ENCODE data around the gene C3orf70.

C3orf70 gene

GRCh38 chr3:185187391-185187790 is 34.5 kb upstream of the C3orf70 start:
- no peak for TF ChIP-seq CTCF (IDR thresholded peaks at IDR 0.05)
- TF ChIP-seq ZFX (IDR thresholded peaks at IDR 0.05; ENCODE audit: borderline replicate concordance) = no peak
- H3K27ac ChIP-seq = no peak overlapping the region

GRCh38 chr3:185176750-185177359 is 24.0 kb upstream of the C3orf70 start:
- TF ChIP-seq ZFX (IDR thresholded peaks at IDR 0.05; ENCODE audit: borderline replicate concordance) (no peak), CTCF (IDR thresholded peaks at IDR 0.05) (peak; percentile 85)
- no peak overlapping the region for H3K27ac ChIP-seq

- no peak overlapping the region for H3K27ac ChIP-seq
- TF ChIP-seq CTCF (IDR thresholded peaks at IDR 0.05) (no peak), ZFX (IDR thresholded peaks at IDR 0.05; ENCODE audit: borderline replicate concordance) (no peak)
Observed at GRCh38 chr3:185175370-185175987, 22.6 kb upstream of the C3orf70 start.

GRCh38 chr3:185172086-185173049 is 19.5 kb upstream of the C3orf70 start:
- TF ChIP-seq ZFX (IDR thresholded peaks at IDR 0.05; ENCODE audit: borderline replicate concordance) (no peak), CTCF (IDR thresholded peaks at IDR 0.05) (no peak)

GRCh38 chr3:185164428-185165217 is 11.8 kb upstream of the C3orf70 start:
- H3K27ac ChIP-seq = no peak overlapping the region
- TF ChIP-seq CTCF (IDR thresholded peaks at IDR 0.05) = no peak
- TF ChIP-seq ZFX (IDR thresholded peaks at IDR 0.05; ENCODE audit: borderline replicate concordance) = no peak

More at GRCh38 chr3:185172086-185173049, 19.5 kb upstream of the C3orf70 start:
- no peak overlapping the region for H3K27ac ChIP-seq

- TF ChIP-seq ZFX (IDR thresholded peaks at IDR 0.05; ENCODE audit: borderline replicate concordance) (no peak), CTCF (IDR thresholded peaks at IDR 0.05) (no peak)
Observed at GRCh38 chr3:185162634-185163033, 9.8 kb upstream of the C3orf70 start.

More at GRCh38 chr3:185162634-185163033, 9.8 kb upstream of the C3orf70 start:
- H3K27ac ChIP-seq = no peak overlapping the region

All from 22Rv1 (cell line).